ENCODE data around the gene AMIGO1.

The AMIGO1 gene

DNA sequence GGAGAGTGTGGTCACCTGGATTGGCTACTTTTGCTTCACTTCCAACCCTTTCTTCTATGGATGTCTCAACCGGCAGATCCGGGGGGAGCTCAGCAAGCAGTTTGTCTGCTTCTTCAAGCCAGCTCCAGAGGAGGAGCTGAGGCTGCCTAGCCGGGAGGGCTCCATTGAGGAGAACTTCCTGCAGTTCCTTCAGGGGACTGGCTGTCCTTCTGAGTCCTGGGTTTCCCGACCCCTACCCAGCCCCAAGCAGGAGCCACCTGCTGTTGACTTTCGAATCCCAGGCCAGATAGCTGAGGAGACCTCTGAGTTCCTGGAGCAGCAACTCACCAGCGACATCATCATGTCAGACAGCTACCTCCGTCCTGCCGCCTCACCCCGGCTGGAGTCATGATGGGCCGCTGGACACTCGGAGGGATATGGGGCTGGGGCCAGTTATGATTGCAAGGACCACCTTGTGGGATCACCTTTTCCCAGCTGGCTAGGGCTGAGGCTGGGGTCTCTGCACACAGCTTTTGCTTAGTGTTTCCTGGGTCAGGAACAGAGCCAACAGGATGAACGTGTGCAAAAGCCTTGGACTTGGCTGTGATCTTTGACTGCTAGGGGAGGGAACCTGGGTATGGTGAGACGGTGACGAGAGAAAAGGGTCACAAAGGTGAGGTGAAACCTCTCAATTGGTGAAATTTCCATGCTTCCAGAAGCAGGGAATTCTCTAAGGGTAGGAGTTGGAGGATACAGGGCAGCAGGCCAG lies 34.6 kb upstream of the AMIGO1 start:
- no peak overlapping the region for H3K27ac ChIP-seq
- TF ChIP-seq, protein P1, sequence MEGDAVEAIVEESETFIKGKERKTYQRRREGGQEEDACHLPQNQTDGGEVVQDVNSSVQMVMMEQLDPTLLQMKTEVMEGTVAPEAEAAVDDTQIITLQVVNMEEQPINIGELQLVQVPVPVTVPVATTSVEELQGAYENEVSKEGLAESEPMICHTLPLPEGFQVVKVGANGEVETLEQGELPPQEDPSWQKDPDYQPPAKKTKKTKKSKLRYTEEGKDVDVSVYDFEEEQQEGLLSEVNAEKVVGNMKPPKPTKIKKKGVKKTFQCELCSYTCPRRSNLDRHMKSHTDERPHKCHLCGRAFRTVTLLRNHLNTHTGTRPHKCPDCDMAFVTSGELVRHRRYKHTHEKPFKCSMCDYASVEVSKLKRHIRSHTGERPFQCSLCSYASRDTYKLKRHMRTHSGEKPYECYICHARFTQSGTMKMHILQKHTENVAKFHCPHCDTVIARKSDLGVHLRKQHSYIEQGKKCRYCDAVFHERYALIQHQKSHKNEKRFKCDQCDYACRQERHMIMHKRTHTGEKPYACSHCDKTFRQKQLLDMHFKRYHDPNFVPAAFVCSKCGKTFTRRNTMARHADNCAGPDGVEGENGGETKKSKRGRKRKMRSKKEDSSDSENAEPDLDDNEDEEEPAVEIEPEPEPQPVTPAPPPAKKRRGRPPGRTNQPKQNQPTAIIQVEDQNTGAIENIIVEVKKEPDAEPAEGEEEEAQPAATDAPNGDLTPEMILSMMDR (conservative IDR thresholded peaks at IDR 0.05), result no peak

DNA sequence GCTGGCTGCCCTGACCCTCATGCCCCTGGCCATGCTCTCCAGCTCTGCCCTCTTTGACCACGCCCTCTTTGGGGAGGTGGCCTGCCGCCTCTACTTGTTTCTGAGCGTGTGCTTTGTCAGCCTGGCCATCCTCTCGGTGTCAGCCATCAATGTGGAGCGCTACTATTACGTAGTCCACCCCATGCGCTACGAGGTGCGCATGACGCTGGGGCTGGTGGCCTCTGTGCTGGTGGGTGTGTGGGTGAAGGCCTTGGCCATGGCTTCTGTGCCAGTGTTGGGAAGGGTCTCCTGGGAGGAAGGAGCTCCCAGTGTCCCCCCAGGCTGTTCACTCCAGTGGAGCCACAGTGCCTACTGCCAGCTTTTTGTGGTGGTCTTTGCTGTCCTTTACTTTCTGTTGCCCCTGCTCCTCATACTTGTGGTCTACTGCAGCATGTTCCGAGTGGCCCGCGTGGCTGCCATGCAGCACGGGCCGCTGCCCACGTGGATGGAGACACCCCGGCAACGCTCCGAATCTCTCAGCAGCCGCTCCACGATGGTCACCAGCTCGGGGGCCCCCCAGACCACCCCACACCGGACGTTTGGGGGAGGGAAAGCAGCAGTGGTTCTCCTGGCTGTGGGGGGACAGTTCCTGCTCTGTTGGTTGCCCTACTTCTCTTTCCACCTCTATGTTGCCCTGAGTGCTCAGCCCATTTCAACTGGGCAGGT lies 33.9 kb upstream of the AMIGO1 start:
- H3K27ac ChIP-seq, result no peak overlapping the region
- TF ChIP-seq, protein P1 (conservative IDR thresholded peaks at IDR 0.05), result no peak

DNA sequence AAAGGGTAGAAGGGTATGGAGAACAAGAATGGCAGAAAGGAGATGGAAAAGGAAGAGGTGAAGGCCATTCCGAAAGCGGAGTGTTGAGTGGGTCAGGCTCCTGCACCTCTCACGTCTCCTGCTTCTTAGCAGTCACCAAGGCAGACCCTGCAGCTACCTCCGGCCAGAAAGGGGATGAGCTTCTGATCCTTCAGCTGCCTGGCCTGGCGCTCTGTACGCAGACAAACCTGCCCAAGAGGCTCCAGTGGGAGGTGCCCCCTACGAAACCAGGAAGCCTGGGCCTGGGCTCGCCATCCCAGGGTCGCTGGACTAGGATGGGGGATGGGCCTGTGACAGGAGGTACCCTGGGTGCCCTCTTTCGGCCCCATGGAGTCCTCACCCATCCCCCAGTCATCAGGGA lies 33.1 kb upstream of the AMIGO1 start:
- TF ChIP-seq, protein P1 (conservative IDR thresholded peaks at IDR 0.05), result no peak
- no peak overlapping the region for H3K27ac ChIP-seq

DNA sequence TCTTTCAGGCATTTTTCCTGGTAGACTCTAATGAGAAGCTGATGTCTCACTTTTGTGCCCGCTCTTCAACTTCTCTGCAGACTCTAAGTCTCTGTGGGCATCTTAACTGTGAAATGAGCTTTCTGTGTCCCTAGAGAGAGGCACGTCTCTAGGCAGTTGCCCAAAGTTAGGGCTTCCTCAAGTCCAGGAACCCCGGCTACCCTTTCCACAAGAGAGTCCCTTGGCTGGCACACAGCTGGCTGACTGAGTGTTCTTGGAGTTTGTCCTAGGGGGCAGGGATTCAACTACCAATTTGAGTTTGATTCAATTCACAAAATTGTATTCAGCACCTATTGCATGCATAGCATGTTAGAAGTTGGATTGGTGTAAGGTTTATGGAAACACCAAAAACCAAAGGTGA lies 31.6 kb upstream of the AMIGO1 start:
- no peak overlapping the region for H3K27ac ChIP-seq
- TF ChIP-seq, protein P1 (conservative IDR thresholded peaks at IDR 0.05), result no peak

DNA sequence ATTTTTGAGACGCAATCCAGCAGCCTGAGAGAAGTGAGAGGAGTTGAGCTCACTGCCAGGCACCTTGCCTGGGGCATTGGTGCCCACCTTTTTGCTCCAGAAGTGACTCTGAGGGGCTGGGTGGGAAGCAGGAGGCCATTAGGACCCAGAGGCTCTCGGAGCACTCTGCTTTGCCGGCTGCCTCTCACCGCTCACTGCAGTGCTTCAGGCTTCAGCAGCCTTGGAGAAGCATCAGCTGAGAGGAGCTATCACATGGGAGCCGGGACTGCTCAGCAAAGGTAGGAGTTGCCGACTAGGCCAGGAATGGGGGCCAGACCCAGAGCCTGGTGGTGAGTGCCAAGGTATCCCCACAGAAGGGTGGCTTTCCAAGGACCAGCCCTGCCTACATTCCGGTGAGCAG lies 30.1 kb upstream of the AMIGO1 start, which contains the start of gene GPR61:
GPR61 (plus strand) TSS at position 197 of the 400 bp plus-strand sequence. CDS start 3,151 bp downstream, outside the sequence.
- no peak within 1 kb of the TSS for H3K27ac ChIP-seq
- TF ChIP-seq, protein P1 (conservative IDR thresholded peaks at IDR 0.05), result no peak

DNA sequence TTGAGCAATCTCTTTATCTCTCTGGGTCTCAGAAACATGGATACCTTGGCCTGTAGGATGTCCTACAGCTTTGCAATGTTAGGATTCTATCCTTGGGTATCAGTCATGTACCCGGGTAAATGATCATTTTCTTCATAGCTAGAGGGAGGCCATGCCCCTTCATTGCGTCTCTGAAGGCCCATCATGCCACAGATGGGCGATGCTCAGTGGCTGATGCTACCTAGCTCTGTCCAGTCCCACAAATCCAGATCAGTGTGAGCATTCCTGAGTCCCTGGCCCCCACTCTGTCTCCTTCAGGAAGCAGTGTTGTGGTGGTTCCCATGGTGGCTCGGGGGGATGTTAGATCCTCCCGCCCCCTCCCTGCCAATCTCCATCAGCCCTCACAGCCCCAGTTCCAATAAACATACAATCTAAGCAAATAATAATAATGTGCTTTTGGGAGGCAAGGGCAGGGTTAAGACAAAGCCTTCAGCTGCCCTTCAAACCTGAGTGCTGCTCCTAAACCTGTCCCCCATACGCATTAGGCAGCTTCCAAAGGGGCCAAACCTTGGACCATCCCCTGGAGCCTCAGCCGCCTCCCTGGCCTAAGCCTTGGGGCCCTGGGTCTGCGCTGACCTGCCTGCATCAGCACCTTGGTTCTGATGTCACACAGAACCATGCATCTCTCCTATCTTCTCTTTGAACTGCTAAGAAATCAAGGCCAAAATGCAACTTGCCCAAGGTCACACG lies 29.5 kb upstream of the AMIGO1 start:
- TF ChIP-seq, protein P1 (conservative IDR thresholded peaks at IDR 0.05), result no peak

More for the DNA sequence above, 29.5 kb upstream of the AMIGO1 start:
- no peak overlapping the region for H3K27ac ChIP-seq
